Measurements from ENCODE around the gene AHCTF1. TPM values are rescaled to one million over a fixed set of nuclear protein-coding genes. Genes with fewer than 3 reads are reported as not detected.
"Not testable (repeated sequence)": the region's sequence is repeated elsewhere in the genome, so short reads cannot be mapped to it uniquely, and the experiment has no call there.

AHCTF1 gene
- total RNA-seq, 1 donor from 2014 or later = 31.3 TPM

GRCh38 chr1:246820666-246821065 is 111.1 kb downstream of the AHCTF1 start:
- ChIA-PET POLR2A (no interaction called here), CTCF (no interaction called here)
- peaks cover 4% of the 10 kb centered on the region for H3K27me3 Mint-ChIP-seq
- H3K4me1 Mint-ChIP-seq = no peaks in the 10 kb centered on the region
- ATAC-seq (ENCODE audit: low read depth) (no peak), DNase-seq (no peak)
- intact Hi-C loops (cut with micrococcal nuclease) = no loop called here
- no peak overlapping the region for H3K27ac Mint-ChIP-seq
- H3K9me3 Mint-ChIP-seq = no peaks in the 10 kb centered on the region
- no peaks in the 10 kb centered on the region for H3K36me3 Mint-ChIP-seq (ENCODE audit: low read depth)
- no peak overlapping the region for H3K4me3 Mint-ChIP-seq
- no peak for TF ChIP-seq CTCF (IDR thresholded peaks at IDR 0.05)

- H3K4me1 Mint-ChIP-seq; H3K4me3 Mint-ChIP-seq; H3K27ac Mint-ChIP-seq; POLR2A ChIA-PET; DNase-seq; H3K27me3 Mint-ChIP-seq; CTCF ChIA-PET; H3K9me3 Mint-ChIP-seq; ATAC-seq (ENCODE audit: low read depth); H3K36me3 Mint-ChIP-seq (ENCODE audit: low read depth); intact Hi-C loops (cut with micrococcal nuclease): not testable (repeated sequence)
Measured at GRCh38 chr1:246817778-246818177, 114.0 kb downstream of the AHCTF1 start.

GRCh38 chr1:246815693-246816270 is 116.0 kb downstream of the AHCTF1 start:
- ChIA-PET POLR2A (no interaction called here), CTCF (no interaction called here)
- ATAC-seq (ENCODE audit: low read depth) (no peak), DNase-seq (no peak)
- H3K27ac Mint-ChIP-seq = no peak overlapping the region
- peaks cover 8% of the 10 kb centered on the region for H3K27me3 Mint-ChIP-seq
- intact Hi-C loops (cut with micrococcal nuclease) = no loop called here
- H3K4me1 Mint-ChIP-seq = no peaks in the 10 kb centered on the region
- no peaks in the 10 kb centered on the region for H3K9me3 Mint-ChIP-seq
- TF ChIP-seq CTCF (IDR thresholded peaks at IDR 0.05) = no peak
- H3K36me3 Mint-ChIP-seq (ENCODE audit: low read depth) = no peaks in the 10 kb centered on the region
- H3K4me3 Mint-ChIP-seq = no peak overlapping the region

GRCh38 chr1:246814890-246815289 is 116.9 kb downstream of the AHCTF1 start:
- ATAC-seq (ENCODE audit: low read depth) (no peak), DNase-seq (no peak)
- ChIA-PET CTCF (no interaction called here), POLR2A (no interaction called here)
- Mint-ChIP-seq H3K4me1 (no peaks in the 10 kb centered on the region), H3K4me3 (no peak overlapping the region), H3K36me3 (ENCODE audit: low read depth) (no peaks in the 10 kb centered on the region), H3K27me3 (peaks cover 6% of the 10 kb centered on the region), H3K9me3 (no peaks in the 10 kb centered on the region), H3K27ac (no peak overlapping the region)
- intact Hi-C loops (cut with micrococcal nuclease) = no loop called here
- TF ChIP-seq CTCF (IDR thresholded peaks at IDR 0.05) = no peak

GRCh38 chr1:246813325-246813724 is 118.4 kb downstream of the AHCTF1 start:
- H3K27me3 Mint-ChIP-seq; H3K36me3 Mint-ChIP-seq (ENCODE audit: low read depth); DNase-seq; intact Hi-C loops (cut with micrococcal nuclease); ATAC-seq (ENCODE audit: low read depth); H3K9me3 Mint-ChIP-seq; H3K27ac Mint-ChIP-seq; H3K4me3 Mint-ChIP-seq; POLR2A ChIA-PET; H3K4me1 Mint-ChIP-seq; CTCF ChIA-PET: not testable (repeated sequence)

- H3K4me3 Mint-ChIP-seq = no peak overlapping the region
- POLR2A ChIA-PET = no interaction called here
Measured at GRCh38 chr1:246811985-246812384, 119.8 kb downstream of the AHCTF1 start.

More at GRCh38 chr1:246811985-246812384, 119.8 kb downstream of the AHCTF1 start:
- Mint-ChIP-seq H3K4me1 (no peaks in the 10 kb centered on the region), H3K27me3 (peaks cover 6% of the 10 kb centered on the region), H3K9me3 (no peaks in the 10 kb centered on the region), H3K27ac (no peak overlapping the region), H3K36me3 (ENCODE audit: low read depth) (no peaks in the 10 kb centered on the region)
- intact Hi-C loops (cut with micrococcal nuclease) = no loop called here
- ATAC-seq (ENCODE audit: low read depth) = no peak
- no peak for DNase-seq
- TF ChIP-seq CTCF (IDR thresholded peaks at IDR 0.05) = no peak
- CTCF ChIA-PET = no interaction called here

Data from activated B cell treated with CpG ODN at 0.5 μM for 24 hours (primary cell).